GM21717 (cell line): Measurements from ENCODE around the gene TDP2.
"Not testable (repeated sequence)": the region's sequence is repeated elsewhere in the genome, so short reads cannot be mapped to it uniquely, and the experiment has no call there.

Source experiments
- ATAC-seq: cut with Tn5 transposase; IDR thresholded peaks from one replicate; pipeline ENCODE4 v1.9.1; 2021; ENCODE audit warnings: mild to moderate bottlenecking, moderate library complexity; ENCODE audit not compliant: unreplicated experiment

Gene TDP2, protein sequence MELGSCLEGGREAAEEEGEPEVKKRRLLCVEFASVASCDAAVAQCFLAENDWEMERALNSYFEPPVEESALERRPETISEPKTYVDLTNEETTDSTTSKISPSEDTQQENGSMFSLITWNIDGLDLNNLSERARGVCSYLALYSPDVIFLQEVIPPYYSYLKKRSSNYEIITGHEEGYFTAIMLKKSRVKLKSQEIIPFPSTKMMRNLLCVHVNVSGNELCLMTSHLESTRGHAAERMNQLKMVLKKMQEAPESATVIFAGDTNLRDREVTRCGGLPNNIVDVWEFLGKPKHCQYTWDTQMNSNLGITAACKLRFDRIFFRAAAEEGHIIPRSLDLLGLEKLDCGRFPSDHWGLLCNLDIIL

DNA sequence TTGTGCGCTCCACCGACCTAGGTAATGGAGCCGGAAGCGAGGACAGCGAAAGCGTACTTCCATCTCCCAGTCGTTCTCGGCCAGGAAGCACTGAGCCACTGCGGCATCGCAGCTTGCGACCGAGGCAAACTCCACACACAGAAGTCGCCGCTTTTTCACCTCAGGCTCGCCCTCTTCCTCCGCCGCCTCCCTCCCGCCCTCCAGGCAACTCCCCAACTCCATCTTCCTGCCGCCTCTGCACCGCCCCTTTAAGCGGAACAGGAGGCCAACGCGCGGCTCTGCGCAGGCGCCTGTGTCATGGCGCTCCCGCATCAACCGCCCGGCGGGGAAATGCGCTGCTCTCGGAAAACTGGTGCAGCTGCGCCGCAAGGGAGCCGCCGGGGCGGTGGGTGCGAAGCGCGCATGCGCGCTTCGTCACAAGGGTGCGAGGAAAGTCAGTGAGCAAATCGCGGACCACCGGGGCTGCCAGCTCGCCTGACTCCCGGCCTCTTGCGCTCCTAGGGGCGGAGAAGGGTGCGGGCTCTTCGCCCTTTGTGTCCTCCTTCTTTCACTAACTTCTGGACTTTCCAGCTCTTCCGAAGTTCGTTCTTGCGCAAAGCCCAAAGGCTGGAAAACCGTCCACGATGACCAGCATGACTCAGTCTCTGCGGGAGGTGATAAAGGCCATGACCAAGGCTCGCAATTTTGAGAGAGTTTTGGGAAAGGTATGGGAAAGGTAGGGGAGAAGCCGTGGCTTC, at the start of gene TDP2, which contains the start of gene ACOT13:
TDP2 (minus strand) TSS at position 259 of the 737 bp plus-strand sequence; CDS start at position 222, 37 bp downstream.
ACOT13 (plus strand) TSS at position 437 of the 737 bp plus-strand sequence; CDS start at position 624, 187 bp downstream.
- ATAC-seq: peak; percentile 92

DNA sequence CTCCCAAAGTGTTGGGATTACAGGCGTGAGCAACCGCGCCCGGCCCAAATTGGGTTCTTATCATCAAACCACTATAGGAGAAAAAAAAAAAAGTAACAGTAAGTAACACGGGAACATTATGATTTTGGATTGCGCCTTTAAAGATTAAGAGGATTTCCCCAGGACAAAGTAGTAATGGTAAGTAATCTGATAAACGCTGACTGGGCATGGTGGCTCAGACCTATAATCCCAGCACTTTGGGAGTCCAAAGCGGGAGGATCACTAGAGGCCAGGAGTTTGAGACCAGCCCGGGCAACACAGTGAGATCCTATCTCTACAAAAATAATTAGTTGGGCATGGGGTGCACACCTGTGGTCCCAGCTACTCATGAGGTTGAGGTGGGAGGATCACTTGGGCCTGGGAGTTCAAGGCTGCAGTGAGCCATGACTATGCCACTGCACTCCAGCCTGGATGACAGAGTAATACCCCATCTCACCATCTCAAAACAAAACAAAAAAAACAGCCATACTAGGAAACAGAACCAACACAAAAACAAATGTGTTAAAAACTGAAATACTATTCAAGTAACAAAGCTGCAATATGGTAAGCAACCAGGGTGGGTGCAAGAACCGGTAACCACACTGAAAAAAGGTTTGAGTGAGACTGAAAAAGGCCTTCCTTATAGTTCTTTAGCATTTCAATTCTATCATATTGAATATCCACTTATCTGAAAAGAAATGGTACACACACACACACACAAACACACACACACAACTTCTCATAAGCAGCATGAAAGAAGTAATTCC, 44.0 kb upstream of the TDP2 start:
- ATAC-seq: no peak

DNA sequence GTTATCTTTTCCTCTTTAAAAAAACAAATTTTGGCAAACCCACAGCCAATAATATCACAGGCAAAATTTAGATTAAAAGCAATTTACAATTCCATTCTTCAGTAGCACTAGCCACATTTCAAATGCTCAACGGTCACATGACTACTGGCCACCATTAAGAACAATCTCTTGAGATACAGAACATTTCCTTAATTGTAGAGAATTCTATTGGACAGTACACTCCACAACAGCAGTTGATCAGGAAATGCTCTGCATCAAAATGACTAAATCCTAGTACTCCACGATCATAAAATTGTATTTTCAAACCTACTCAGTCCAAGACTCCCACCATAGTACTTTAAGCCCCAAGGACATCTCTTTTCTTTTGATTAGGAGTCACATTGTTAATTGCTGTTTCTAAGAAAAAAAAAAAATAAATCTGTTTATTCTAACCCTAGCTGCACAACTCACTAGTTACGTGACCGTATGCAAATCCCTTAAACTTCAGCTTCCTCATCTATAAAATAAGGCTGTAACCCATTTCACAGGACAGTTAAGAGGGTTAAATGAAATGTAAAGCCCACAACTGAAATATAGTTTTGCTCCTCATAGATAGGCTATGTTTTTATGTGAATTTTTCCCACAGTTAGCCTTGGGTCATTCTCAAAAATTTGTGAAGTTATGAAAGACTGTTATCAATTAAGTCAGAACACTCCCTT, 42.5 kb upstream of the TDP2 start:
- ATAC-seq: no peak

DNA sequence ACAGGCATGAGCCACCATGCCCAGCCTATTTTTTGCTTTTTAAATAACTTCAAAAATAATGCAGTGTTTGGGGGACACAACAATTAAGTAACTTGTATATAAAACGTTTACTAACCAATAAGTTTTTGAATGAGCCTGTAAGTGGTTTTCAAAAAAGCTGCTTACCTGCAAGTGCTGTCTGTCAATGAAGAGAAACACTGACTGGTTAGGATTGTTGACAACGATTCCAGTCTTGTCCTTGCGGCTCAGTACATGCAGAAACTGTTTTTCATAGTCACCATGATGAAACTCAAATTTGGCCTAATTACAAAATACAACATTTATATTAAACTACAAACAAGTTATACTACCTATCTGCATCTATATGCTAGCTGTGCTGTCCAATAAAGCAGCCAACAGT, 41.9 kb upstream of the TDP2 start:
- no peak for ATAC-seq

DNA sequence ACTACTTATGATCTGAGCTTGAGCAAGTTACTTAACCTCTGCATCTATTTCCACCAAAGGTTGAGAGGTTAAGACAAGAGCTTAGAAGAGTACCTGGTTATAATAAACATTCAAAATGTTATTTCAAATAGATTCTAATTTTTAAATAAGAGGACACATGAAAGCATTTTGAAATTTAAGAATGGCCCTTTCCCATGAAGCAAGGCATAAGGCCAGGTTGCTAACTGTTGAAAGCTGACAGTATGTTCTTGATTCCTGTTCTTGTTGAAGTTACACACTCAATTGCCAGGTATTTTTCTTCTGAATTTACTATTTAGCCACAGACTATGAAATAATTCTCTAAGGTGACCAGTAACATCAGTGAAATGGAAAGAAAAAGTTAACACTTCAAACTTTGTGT, 37.8 kb upstream of the TDP2 start:
- no peak for ATAC-seq

DNA sequence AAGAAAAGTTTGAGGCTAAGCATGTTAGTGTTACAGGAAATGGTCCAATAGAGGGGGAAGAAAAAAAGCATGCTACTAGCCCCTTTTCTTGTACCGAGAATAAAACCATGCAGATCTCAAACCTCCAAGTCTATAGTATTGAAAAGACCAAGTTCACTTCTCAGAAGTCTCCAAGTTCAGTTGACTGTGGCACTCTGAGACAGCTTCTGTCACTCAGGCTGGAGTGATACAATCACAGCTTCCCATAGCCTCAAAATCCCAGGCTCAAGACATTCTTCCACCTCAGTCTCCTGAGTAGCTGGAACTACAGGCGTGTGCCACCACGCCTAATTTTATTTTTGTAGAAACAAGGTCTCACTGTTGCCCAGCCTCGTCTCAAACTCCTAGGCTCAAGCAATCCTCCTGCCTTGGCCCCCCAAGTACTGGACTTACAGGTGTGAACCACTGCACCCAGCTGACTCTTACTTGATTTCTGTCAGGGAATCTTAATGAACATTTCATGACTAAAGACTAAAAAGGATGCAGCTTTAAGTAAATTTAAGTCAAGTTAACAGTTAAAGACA, 36.1 kb upstream of the TDP2 start:
- ATAC-seq: no peak

DNA sequence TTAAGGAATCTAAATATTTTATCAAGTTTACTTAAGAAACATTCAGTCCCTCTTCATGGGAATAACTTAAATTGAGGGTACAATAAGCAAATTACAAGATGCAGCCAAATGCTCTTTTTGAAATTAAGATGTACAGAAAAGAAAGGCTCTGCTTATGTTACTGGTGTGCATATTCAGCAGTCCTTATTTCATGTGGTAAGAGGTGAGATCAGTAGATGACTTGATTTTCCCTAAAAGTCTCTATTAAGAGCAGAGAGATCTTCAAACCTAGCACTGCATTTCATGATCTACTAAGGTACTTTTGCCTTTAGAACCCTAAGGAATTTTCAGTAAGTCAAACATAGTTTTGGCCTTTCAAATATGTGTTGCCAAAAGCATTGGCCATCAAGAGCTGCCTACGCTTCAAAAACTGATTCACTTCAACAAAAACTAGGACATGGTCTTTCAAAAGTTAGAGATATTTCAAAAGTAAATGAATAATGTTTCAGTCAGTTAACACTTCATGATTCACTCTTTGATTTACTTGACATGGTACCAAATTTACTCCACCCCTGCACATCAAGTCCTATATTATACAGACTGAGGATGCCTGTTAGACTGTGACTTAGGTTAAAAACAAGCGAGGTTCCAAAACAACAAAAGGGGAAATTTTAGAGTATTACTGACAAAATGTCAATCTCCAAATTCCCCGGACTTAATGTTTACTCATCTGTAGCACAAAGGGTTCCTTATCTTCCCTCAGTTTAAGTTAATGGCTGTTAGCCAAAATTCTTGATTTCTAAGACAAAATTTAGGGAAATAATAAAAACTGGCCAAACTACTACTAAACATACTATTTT, 33.0 kb upstream of the TDP2 start:
- ATAC-seq: no peak

DNA sequence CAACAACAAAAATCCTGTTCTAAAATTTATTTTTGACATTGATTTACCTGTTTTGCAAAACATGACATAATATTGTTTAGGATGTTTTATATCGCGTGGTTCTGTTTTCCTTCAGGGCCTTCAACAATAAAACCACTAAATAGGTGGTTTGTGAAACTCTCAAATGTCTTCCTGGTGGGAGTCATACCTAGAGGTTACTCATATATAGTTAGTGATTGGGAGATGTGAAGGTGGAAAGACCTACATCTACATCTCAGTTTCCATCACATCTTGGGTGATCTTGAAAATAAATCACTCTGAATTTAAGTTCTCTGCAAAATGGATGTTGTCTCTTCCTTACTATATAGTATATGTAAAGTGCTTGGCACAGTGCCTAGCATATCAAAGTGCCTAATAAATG, 29.4 kb upstream of the TDP2 start:
- no peak for ATAC-seq

DNA sequence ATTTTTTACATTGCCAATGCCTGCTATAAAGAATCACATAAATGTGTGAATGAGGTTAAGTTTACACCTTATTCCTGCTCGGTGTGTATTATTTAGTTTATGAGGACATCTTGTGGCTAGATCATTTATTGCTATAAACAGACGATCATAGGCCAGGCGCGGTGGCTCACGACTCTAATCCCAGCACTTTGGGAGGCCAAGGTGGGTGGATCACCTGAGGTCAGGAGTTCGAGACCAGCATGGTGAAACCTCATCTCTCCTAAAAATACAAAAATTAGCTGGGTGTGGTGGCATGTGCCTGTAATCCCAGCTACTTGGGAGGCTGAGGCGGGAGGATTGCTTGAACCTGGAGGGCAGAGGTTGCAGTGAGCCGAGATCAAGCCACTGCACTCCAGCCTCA, 28.9 kb upstream of the TDP2 start:
- ATAC-seq: not testable (repeated sequence)

DNA sequence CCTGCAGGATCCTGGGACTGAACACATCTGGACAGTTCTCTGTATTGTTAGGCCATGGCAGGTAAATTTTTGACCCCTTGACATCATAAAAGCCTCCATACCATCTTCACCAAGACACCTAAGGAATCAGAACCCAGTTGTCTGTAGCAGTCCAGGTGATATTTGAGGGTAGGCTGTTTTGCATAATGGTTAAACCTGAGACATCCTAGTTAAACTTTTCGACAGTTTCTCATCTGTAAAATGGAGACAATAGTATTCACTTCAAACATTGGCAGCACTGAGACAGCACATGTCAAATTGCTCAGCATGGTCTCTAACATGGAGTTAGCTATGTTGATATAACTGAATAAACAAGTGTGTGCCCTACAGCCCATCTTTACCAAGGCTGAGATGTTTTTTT, 27.5 kb upstream of the TDP2 start:
- ATAC-seq: no peak

DNA sequence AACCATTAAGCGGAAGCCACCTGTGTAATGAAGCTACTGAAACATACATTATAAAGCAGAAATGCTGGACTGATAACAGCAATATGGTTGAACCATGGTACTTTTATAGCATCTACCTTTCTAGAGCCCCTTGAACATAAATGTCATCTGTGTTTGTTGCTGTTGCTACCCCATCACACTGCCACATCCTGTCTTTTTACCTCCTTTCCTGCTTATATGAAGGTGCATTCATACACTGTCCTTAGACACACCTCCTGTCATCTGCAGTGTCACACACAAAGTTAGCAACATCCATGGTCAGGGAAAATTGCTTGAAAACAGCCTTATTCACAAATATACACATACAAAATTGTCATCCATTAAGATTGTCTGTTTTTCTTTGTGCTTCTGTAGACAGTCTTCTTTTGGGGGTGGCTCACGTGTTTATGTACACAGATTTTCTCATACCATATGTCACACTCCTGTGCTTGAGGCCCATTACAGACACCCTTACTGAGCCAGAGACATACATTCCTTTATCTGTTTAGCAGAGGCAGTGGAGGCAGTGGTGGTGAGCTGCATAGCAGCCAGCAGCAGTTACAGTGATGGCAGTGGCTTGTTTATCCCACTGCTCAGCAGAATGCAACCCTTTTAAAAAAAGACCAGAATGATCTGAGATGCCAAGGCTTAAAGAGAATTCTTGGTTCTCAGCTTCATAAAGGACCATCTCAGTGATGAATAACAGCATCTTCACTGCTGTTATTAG, 26.3 kb upstream of the TDP2 start:
- ATAC-seq: no peak

DNA sequence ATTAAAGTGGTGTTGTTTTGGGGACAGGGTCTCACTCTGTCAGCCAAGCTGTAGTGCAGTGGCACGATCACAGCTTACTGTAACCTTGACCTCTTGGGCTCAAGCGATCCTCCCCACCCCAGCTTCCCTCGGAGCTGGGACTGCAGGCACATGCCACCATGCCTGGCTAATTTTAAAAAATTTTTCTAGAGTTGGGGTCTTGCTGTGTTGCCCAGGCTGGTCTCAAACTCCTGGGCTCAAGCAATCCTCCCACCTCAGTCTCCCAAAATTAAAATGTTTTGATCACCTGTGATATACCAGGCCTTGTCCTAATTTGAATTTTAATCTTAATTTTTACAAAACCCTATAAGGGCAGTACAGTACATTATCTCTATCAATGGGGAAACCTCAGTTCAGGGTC, 25.7 kb upstream of the TDP2 start:
- ATAC-seq: no peak

DNA sequence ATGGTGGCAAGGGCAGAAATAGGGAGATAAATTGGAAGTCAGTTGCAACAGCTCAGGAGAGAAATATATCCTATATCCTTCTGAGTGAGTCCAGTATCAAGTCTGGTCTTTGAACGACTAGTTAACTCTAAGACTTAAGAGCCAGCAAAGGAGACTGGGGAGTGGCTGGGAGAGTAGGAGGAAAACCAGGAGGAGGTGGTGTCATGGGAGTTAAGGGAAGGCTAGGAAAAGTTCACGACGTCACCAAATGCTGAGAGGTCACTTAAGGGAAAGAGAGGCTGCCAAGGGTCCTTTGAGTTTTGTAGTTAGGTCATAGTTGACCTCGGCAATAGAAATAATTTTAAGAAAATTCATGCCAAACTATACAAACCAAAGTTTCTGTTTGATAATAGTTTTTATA, 25.3 kb upstream of the TDP2 start:
- ATAC-seq: no peak

DNA sequence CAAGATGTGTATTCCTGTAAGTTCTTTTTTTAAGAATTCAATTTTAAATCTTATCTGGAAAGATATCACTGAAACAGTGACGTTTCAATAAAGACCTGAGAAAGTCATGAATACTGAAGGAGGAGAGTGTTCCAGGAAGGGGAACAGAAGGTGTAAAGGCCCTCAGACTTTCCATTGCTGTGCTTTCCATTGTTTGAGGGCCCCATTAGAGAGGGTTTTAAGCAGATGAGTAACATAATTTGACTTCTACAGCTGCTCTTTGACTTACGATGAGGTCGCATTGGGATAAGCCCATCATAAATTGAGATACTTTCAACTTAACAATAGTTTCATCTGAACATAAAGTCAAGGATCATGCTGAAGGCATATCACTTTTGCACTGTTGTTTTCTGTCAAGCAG, 24.9 kb upstream of the TDP2 start:
- ATAC-seq: no peak

DNA sequence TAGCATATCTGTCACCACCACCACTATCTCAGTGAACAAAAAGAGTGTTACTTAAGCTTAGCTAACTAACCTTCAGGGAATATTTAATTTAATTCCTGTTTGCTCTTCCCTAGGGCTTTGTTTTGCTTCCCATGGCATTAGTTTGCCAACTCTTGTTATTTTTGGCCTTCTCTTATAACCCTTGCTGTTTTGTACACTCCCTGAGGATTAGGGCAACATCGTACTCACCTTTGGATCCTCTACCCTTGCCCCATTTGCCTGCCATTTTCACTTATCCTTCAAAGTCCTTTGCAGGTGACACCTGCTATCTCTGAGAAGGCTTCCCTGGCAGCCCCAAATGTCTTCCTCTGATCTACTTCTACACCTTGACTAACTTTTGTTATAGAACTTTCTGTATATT, 23.9 kb upstream of the TDP2 start:
- no peak for ATAC-seq

DNA sequence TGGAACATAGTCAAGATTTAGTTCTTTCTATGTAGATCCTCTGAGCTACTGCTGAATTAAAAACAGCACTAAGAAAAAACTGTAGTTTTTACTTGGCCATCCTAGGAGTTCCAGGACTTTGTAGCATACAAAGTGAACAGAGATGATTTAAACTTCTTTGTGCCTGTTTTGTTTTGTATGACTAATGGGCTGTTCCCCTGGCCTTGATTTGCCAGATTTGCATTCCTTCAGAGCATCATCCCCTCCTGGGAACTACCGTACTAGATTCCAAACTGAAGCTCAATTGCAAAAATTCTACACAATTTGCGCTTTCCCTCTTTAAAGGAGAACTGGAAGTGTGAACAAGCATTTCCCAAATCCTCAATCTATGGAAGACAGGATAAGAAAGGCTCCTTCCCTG, 23.3 kb upstream of the TDP2 start:
- ATAC-seq: no peak

DNA sequence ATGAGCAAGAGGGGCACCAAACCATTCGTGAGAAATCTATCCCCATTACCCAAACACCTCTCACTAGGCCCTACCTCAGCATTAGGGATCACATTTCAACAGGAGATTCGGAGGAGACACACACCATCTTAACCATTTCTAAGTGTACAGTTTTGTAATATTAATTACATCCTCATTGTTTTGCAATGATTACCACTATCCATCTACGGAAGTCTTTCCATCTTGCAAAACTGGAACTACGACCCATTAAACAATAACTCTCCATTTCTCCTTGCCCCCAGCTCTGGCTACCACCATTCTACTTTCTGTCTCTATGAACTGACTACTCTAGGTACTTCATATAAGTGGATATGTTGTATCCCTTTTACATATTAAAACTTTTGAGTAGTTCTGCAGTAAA, 20.2 kb upstream of the TDP2 start:
- ATAC-seq: no peak

DNA sequence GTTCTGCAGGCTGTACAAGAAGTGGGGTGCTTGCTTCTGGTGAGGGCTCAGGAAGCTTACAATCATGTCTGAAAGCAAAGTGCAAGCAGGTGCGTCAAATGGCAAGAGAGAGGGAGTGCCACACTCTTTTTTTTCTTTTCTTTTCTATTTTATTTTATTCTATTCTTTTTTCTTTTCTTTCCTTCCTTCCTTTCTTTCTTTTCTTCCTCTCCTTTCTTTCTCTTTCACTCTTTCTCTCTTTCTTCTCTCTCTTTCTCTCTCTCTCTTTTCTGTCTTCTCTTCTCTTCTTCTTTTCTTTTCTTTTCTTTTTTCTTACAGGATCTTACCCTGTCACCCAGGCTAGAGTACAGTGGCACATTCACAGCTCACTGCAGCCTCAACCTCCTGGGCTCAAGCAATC, 19.7 kb upstream of the TDP2 start:
- no peak for ATAC-seq
